Left renal pelvis (tissue), 4 donors: Measurements from ENCODE around the gene ARPC4. TPM values are rescaled to one million over a fixed set of nuclear protein-coding genes. Genes with fewer than 3 reads are reported as not detected.
"Not testable (repeated sequence)": the region's sequence is repeated elsewhere in the genome, so short reads cannot be mapped to it uniquely, and the experiment has no call there.

ENCODE experiments used
- DNase-seq, 4 donors: peaks; one replicate each; pipeline ENCODE4 v3.0.0-alpha.2; 2013; ENCODE audit warnings: low read depth in 4 of 4, low spot score in 3 of 4
- polyA plus RNA-seq, 4 donors: library from polyadenylated mRNA; unstranded; fragments of 120-200 nt; gene quantifications; one replicate each; pipeline ENCODE4 v1.2.1, GENCODE V29; 2013; ENCODE audit not compliant: insufficient read length in 4 of 4

ARPC4 gene
- polyA plus RNA-seq, 4 donors, result 103 to 150 (median 131) TPM

GRCh38 chr3:9815986-9816385 lies 23.1 kb downstream of the ARPC4 start:
- DNase-seq, result no peak

- no peak for DNase-seq
These were observed 24.6 kb downstream of the ARPC4 start for GRCh38 chr3:9817436-9817835.

GRCh38 chr3:9818666-9819335 lies 25.9 kb downstream of the ARPC4 start:
- DNase-seq, result no peak

GRCh38 chr3:9820543-9820942 lies 27.7 kb downstream of the ARPC4 start:
- DNase-seq, result no peak

- DNase-seq, result no peak
These were observed 28.1 kb downstream of the ARPC4 start for GRCh38 chr3:9820946-9821345.

- DNase-seq, result no peak
These were observed 32.7 kb downstream of the ARPC4 start for GRCh38 chr3:9825451-9826040.

- no peak for DNase-seq
These were observed 34.1 kb downstream of the ARPC4 start for GRCh38 chr3:9826815-9827573.

GRCh38 chr3:9828801-9829755 lies 36.2 kb downstream of the ARPC4 start:
- no peak for DNase-seq

- no peak for DNase-seq
These were observed 38.4 kb downstream of the ARPC4 start for GRCh38 chr3:9831253-9831652.

GRCh38 chr3:9833078-9833477 lies 40.2 kb downstream of the ARPC4 start:
- DNase-seq, result no peak

- DNase-seq, result no peak
These were observed 41.9 kb downstream of the ARPC4 start for GRCh38 chr3:9834520-9835380.

- DNase-seq, result no peak
These were observed 45.1 kb downstream of the ARPC4 start for GRCh38 chr3:9837701-9838582.

- no peak for DNase-seq
These were observed 46.0 kb downstream of the ARPC4 start for GRCh38 chr3:9838856-9839255.

GRCh38 chr3:9841015-9841414 lies 48.1 kb downstream of the ARPC4 start:
- DNase-seq, result no peak

- DNase-seq, result peak; percentile 88 to 96 (median 92)
These were observed 51.0 kb downstream of the ARPC4 start, which contains the start of gene RPUSD3 for GRCh38 chr3:9843715-9844438. Gene RPUSD3, minus strand, starts transcription at chr3:9844008. Its CDS starts 18 bp downstream, at chr3:9843990.

- no peak for DNase-seq
These were observed 53.3 kb downstream of the ARPC4 start for GRCh38 chr3:9846231-9846630.

GRCh38 chr3:9846931-9847488 lies 54.1 kb downstream of the ARPC4 start:
- DNase-seq, result no peak

GRCh38 chr3:9847870-9848269 lies 55.0 kb downstream of the ARPC4 start:
- not testable (repeated sequence) for DNase-seq
